Measurements from ENCODE around the gene CMPK2. TPM values are rescaled to one million over a fixed set of nuclear protein-coding genes. Genes with fewer than 3 reads are reported as not detected.
"Not testable (repeated sequence)": the region's sequence is repeated elsewhere in the genome, so short reads cannot be mapped to it uniquely, and the experiment has no call there.

The CMPK2 gene
- total RNA-seq, 2 experiments from 2014 or later = 7.2 to 7.7 TPM

DNA sequence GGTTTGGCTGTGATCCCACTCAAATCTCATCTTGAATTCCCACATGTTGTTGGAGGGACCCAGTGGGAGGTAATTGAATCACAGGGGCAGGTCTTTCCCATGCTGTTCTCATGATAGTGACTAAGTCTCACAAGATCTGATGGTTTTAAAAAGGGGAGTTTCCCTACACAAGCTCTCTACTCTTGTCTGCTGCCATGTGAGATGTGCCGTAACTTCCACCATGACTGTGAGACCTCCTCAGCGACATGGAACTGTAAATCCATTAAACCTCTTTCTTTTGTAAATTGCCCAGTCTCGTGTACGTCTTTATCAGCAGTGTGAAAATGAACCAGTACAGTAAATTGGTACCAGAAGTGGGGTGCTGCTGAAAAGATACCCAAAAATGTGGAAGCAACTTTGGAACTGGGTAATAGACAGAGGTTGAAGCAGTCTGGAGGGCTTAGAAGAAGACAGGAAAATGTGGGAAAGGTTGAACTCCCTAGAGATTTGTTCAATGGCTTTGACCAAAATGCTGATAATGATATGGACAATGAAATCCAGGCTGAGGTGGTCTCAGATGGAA, 7.2 kb downstream of the CMPK2 start:
- peaks cover 11% of the 10 kb centered on the region for H3K4me1 Mint-ChIP-seq (ENCODE audit: low read depth)
- H3K27ac Mint-ChIP-seq; CTCF ChIA-PET; intact Hi-C loops (cut with micrococcal nuclease); H3K27me3 Mint-ChIP-seq (ENCODE audit: low read depth); H3K4me3 Mint-ChIP-seq; DNase-seq: not testable (repeated sequence)
- peaks cover 36% of the 10 kb centered on the region for H3K9me3 Mint-ChIP-seq
- peaks cover 60% of the 10 kb centered on the region for H3K36me3 Mint-ChIP-seq (ENCODE audit: low read depth)

DNA sequence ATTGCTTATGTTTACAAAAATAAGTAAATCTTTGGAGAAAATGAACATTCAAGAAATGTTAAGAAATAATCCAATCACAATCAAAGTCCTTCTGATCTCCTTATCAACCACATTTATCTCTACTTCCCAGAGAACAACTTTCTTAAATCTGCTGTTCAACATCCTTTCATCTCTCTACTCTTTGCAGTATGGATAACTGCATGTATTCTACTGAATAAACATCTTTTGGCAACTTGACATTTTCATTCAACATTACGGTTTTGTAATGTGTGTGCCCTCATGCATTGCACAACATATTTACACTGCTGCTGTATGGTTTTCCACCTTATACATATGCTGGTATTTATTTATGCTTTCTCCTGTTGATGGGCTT, 9.2 kb downstream of the CMPK2 start:
- Mint-ChIP-seq H3K36me3 (ENCODE audit: low read depth) (peaks cover 60% of the 10 kb centered on the region), H3K27ac (no peak overlapping the region), H3K4me3 (no peak overlapping the region), H3K4me1 (ENCODE audit: low read depth) (peaks cover 11% of the 10 kb centered on the region), H3K27me3 (ENCODE audit: low read depth) (no peaks in the 10 kb centered on the region), H3K9me3 (peaks cover 31% of the 10 kb centered on the region)
- intact Hi-C loops (cut with micrococcal nuclease) = no loop called here
- CTCF ChIA-PET = interaction anchor here (0.7 kb wide), 2 partner anchors 77 to 187 kb away, joined by 3 to 4 read pairs; no protein-coding TSS in a partner anchor
- no peak for DNase-seq

DNA sequence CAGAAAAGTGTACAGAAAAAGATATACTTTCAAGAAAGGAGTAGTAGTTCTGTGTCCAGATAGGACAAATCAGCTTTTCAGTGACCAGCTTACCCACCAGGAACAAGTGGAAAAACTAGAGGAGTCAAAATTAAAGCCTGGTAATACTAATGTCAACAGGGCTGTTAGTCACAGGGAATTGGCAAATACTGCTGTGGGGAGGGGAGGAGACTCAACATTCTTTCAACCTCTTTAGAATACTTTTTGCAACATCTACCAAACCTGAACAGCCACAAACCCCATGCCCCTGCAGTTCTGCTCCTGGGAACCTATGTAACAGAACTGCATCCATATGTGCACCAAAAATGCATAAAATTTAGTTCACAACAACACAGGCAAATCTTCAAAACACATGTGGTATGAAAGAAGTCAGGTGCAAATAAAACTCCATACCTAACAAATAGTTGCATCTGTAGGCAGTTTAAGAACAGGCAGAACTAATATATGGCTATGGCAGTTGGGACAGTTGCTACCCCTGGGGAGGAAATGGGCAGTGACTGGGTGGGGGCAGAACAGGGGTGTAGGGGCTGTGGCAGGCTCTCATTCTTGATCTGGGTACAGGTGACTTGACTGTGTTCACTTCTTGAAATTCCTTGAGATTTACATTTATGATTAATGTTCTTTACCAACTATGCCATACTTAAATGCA, 9.7 kb downstream of the CMPK2 start:
- peaks cover 11% of the 10 kb centered on the region for H3K4me1 Mint-ChIP-seq (ENCODE audit: low read depth)
- H3K36me3 Mint-ChIP-seq (ENCODE audit: low read depth) = peaks cover 60% of the 10 kb centered on the region
- H3K4me3 Mint-ChIP-seq = no peak overlapping the region
- peaks cover 26% of the 10 kb centered on the region for H3K9me3 Mint-ChIP-seq
- CTCF ChIA-PET = no interaction called here
- H3K27me3 Mint-ChIP-seq (ENCODE audit: low read depth) = no peaks in the 10 kb centered on the region
- intact Hi-C loops (cut with micrococcal nuclease) = no loop called here
- H3K27ac Mint-ChIP-seq = no peak overlapping the region
- DNase-seq = no peak

DNA sequence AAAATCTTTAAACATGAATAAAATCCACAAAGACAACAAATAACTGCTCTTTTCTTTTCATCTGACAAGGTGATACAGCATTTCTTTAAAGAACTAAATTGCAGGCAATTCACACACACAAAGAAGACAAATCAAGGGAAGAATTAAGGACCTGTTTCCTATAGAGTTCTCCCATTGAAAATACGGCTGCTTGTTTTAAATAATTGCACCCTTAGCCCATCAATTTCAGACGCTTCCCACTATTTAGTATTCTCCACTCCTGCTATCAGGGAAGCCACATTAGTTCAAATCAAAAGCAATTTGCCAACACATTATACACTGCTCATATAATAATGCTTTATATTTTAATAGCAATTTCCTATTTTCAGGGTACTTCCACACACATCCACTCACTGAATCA, 11.3 kb downstream of the CMPK2 start:
- peaks cover 56% of the 10 kb centered on the region for H3K36me3 Mint-ChIP-seq (ENCODE audit: low read depth)
- CTCF ChIA-PET = interaction anchor here (0.6 kb wide), 2 partner anchors 12 to 43 kb away, joined by 3 to 7 read pairs; no protein-coding TSS in a partner anchor
- DNase-seq = no peak
- no peak overlapping the region for H3K4me3 Mint-ChIP-seq
- no peaks in the 10 kb centered on the region for H3K27me3 Mint-ChIP-seq (ENCODE audit: low read depth)
- intact Hi-C loops (cut with micrococcal nuclease) = no loop called here
- H3K27ac Mint-ChIP-seq = no peak overlapping the region
- H3K4me1 Mint-ChIP-seq (ENCODE audit: low read depth) = peaks cover 11% of the 10 kb centered on the region
- peaks cover 17% of the 10 kb centered on the region for H3K9me3 Mint-ChIP-seq

DNA sequence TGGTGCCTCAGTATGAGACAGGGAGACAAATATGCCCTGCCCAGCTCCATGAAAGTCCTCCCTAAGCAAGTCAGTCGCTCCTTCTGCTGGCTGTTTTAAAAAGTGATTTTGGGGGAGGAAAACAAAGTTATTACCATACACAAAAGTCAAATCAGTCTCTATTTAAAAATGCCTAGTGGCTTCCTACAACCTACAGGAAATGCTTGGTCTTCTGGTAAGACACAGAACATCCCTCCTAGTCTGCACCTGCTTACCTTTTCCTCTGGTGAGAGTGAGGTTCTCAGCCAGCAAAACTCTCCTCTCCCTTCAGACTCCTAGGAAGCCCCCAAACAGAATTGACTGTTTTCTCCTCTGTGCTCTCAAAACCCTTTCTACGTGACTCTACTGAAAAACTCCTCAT, 13.5 kb downstream of the CMPK2 start:
- Mint-ChIP-seq H3K36me3 (ENCODE audit: low read depth) (peaks cover 53% of the 10 kb centered on the region), H3K4me3 (no peak overlapping the region), H3K27ac (no peak overlapping the region), H3K27me3 (ENCODE audit: low read depth) (no peaks in the 10 kb centered on the region), H3K4me1 (ENCODE audit: low read depth) (peaks cover 2% of the 10 kb centered on the region), H3K9me3 (peaks cover 16% of the 10 kb centered on the region)
- no peak for DNase-seq
- CTCF ChIA-PET = no interaction called here
- intact Hi-C loops (cut with micrococcal nuclease) = no loop called here

DNA sequence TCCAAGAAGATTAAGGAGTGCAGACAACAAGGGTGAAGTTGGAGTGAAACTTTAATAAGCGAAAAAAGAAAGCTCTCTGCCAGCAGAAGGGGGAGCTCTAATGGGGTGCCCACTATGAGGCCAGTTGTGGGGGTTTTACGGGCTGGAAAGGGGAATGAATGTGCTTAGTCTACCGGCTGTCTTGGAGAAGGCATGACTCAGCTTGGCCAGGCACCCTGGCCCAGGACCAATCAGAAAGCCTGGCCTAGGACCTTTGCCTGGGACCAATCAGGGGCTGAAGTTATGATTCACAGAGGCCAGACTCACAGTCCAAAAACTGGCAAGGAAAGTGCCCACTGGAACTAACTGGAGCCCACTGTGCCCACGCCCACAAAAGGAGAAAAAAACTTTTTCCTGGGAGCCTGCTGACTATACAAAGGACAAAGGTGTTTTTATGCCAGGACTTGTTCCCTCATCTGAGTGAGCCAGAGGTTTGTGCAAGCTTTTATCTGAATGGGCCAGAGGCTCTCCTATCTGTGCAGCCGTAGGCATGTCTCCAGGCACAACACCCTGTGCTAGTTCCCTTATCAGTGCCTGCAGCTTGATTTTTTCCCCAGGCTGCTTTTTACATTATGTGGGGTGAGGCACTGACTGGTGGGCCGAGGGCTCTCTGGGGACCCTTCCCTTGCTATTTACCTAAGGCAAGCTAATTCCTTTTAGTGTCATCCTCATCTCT, 18.6 kb downstream of the CMPK2 start:
- Mint-ChIP-seq H3K4me1 (ENCODE audit: low read depth) (peaks cover 2% of the 10 kb centered on the region), H3K9me3 (peaks cover 59% of the 10 kb centered on the region), H3K27me3 (ENCODE audit: low read depth) (no peaks in the 10 kb centered on the region), H3K27ac (no peak overlapping the region), H3K36me3 (ENCODE audit: low read depth) (peaks cover 57% of the 10 kb centered on the region), H3K4me3 (no peak overlapping the region)
- CTCF ChIA-PET = interaction anchor here (0.7 to 0.9 kb wide), 2 partner anchors 73 to 197 kb away, joined by 3 read pairs; no protein-coding TSS in a partner anchor
- intact Hi-C loops (cut with micrococcal nuclease) = no loop called here
- no peak for DNase-seq

DNA sequence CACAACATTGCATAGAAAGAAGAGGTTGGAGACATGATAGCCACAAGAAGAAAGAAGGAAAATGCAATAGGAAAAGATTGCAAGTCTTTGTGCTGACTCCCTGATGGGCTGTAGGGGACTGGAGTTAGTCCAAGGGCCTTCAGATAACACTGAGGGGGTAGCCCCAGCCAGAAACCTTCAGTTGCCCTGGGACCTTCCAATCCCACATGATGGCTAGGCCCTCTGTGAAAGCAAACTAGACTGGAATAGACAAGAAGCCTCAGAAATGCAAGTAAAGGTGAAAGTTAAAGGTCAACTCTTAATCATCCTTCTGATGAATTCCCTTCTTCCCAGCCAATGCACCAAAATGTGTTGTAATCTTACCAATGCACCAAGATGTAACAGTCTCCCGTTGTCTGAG, 19.2 kb downstream of the CMPK2 start:
- intact Hi-C loops (cut with micrococcal nuclease) = no loop called here
- CTCF ChIA-PET = no interaction called here
- H3K27me3 Mint-ChIP-seq (ENCODE audit: low read depth) = no peaks in the 10 kb centered on the region
- H3K27ac Mint-ChIP-seq = no peak overlapping the region
- H3K9me3 Mint-ChIP-seq = peaks cover 61% of the 10 kb centered on the region
- no peak for DNase-seq
- H3K4me1 Mint-ChIP-seq (ENCODE audit: low read depth) = peaks cover 2% of the 10 kb centered on the region
- H3K36me3 Mint-ChIP-seq (ENCODE audit: low read depth) = peaks cover 56% of the 10 kb centered on the region
- H3K4me3 Mint-ChIP-seq = no peak overlapping the region

DNA sequence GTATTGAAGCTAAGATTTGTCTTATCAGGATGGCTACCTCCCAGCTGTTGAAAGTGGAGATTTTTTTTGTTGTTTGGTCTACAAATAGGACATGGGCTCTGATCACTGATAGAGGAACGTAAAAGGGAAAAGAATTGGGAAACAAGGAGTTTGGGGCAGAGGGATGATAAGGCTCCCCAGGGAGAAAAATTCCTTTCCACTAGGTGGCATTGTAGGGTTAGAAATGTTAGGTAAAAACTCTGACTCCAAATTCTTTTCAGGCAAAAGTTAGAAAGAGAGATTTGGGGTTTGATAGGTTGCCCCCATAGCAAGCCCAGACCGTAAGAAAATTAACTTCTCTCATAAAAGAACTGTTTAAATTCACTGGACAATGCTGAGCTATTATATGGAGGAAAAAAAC, 19.8 kb downstream of the CMPK2 start:
- Mint-ChIP-seq H3K36me3 (ENCODE audit: low read depth) (peaks cover 49% of the 10 kb centered on the region), H3K4me1 (ENCODE audit: low read depth) (peaks cover 2% of the 10 kb centered on the region), H3K27me3 (ENCODE audit: low read depth) (no peaks in the 10 kb centered on the region), H3K4me3 (no peak overlapping the region), H3K27ac (no peak overlapping the region), H3K9me3 (peaks cover 65% of the 10 kb centered on the region)
- intact Hi-C loops (cut with micrococcal nuclease) = loop anchor here (1.0 kb wide), 1 partner anchor 10 kb away; no protein-coding TSS in a partner anchor
- CTCF ChIA-PET = interaction anchor here (0.6 kb wide), 1 partner anchor 217 kb away, joined by 4 read pairs; no protein-coding TSS in a partner anchor
- no peak for DNase-seq

DNA sequence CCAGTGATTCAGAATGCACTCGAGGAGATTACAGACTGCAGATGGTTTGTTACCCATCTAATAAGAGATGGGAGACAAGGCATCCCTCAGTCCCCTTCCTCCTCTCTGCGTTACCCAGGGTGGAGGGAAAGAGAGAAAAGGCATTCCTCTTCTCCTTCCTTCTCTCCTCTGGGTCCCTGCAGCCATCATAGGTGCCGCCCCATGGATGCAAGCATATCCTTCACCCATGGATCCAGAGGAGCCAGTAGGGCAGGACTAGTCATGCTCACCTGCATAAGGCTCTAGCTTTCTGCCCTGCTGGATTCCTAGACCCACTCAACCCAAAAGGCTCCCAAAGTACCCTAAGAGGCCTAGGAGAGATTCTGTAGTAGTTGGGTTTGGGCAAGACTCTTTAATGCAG, 20.4 kb downstream of the CMPK2 start:
- peak; percentile 48 for DNase-seq

DNA sequence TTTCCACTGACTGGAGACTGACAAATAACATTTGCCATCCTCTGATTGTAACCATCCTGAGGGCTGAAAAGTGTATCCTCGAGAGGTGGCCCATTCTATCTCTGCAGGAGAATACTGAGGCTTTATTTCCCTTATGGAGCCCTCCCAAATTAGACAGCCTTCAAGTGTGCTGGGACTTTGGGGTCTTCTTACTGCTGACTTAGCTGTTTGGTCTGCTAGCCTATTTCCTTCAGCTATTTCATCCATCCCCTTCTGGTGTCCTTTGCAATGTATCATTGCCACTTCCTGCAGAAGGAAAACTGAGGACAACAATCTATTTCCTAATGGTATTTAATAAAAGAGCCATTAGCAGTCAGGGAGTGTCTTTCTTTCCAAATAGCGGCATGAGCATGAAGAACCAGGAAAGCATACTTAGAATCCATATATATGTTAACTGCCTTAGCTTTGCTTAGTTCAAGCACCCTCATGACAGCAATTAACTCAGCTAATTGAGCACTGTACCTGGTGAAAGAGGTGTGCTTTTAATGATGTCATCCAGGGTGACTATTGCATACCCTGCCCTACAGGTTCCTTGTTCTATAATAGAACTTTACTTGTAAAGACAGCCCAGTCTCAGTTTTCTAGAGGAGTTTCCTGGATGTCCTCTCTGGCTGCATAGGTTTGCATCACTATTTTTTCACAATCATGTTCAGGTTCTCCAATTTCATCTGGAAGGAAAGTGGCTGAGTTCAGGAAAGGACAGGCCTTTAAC, 24.0 kb downstream of the CMPK2 start:
- H3K27me3 Mint-ChIP-seq (ENCODE audit: low read depth) = no peaks in the 10 kb centered on the region
- no peak overlapping the region for H3K4me3 Mint-ChIP-seq
- no peak for DNase-seq
- H3K9me3 Mint-ChIP-seq = peaks cover 49% of the 10 kb centered on the region
- no peaks in the 10 kb centered on the region for H3K4me1 Mint-ChIP-seq (ENCODE audit: low read depth)
- no peak overlapping the region for H3K27ac Mint-ChIP-seq
- CTCF ChIA-PET = interaction anchor here (0.8 kb wide), 1 partner anchor 81 kb away, joined by 3 read pairs; no protein-coding TSS in a partner anchor
- H3K36me3 Mint-ChIP-seq (ENCODE audit: low read depth) = peaks cover 33% of the 10 kb centered on the region
- intact Hi-C loops (cut with micrococcal nuclease) = no loop called here

More for the DNA sequence above, 20.4 kb downstream of the CMPK2 start:
- intact Hi-C loops (cut with micrococcal nuclease) = loop anchor here (1.0 kb wide), 1 partner anchor 9 kb away; no protein-coding TSS in a partner anchor
- Mint-ChIP-seq H3K27me3 (ENCODE audit: low read depth) (no peaks in the 10 kb centered on the region), H3K4me3 (no peak overlapping the region), H3K36me3 (ENCODE audit: low read depth) (peaks cover 46% of the 10 kb centered on the region), H3K27ac (no peak overlapping the region), H3K4me1 (ENCODE audit: low read depth) (peaks cover 2% of the 10 kb centered on the region), H3K9me3 (peaks cover 65% of the 10 kb centered on the region)
- CTCF ChIA-PET = interaction anchor here (0.6 kb wide), 1 partner anchor 218 kb away, joined by 4 read pairs; no protein-coding TSS in a partner anchor

DNA sequence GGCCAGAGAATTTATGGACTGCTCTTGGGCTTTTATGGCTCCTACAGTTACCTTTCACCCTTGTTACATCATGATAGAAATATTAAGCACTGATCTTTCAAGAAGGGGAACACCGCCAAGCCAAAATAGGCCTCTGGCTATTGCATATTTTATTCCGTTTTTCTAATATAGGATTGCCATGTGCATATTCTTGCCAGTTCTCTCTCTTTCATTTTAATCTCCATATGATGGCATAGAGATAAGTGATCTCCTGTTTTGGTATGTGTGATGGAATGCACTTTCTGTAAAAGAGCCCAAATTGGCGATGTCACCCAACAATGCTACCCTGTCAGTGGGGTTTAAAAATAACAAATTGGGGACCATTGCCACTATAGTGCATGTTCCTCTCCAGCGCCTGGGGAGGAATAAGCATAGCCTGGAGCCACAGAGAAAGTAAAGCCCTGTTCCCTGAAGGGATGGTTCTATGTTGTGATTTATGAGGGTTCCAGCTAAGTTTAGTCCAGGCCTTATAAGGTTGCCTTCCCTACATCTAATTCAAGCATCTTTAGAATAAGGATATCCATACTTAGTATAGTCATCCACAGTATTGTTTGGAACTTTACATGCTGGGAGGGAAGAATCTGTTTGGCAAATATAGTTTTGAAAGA, 26.9 kb downstream of the CMPK2 start:
- Mint-ChIP-seq H3K9me3 (peaks cover 32% of the 10 kb centered on the region), H3K4me3 (no peak overlapping the region), H3K27me3 (ENCODE audit: low read depth) (no peaks in the 10 kb centered on the region), H3K4me1 (ENCODE audit: low read depth) (peaks cover 16% of the 10 kb centered on the region), H3K27ac (no peak overlapping the region), H3K36me3 (ENCODE audit: low read depth) (peaks cover 16% of the 10 kb centered on the region)
- CTCF ChIA-PET = no interaction called here
- DNase-seq = no peak
- intact Hi-C loops (cut with micrococcal nuclease) = loop anchor here (5.0 kb wide), 1 partner anchor 1844 kb away; the partner anchor contains the start of gene ID2

Data from activated naive CD4-positive, alpha-beta T cell treated with anti-CD3 and anti-CD28 coated beads for 36 hours (primary cell).